ENCODE measurements around the gene COG1.

COG1 gene

GRCh38 chr17:73199751-73200317, 7.0 kb downstream of the COG1 start:
- no peak for DNase-seq (ENCODE audit: low read depth in 2 of 2)

- DNase-seq (ENCODE audit: low read depth in 2 of 2) = no peak
These were observed 7.6 kb downstream of the COG1 start for GRCh38 chr17:73200476-73200875.

GRCh38 chr17:73201215-73202069, 8.6 kb downstream of the COG1 start:
- no peak for DNase-seq (ENCODE audit: low read depth in 2 of 2)

GRCh38 chr17:73203135-73203787, 10.4 kb downstream of the COG1 start:
- no peak for DNase-seq (ENCODE audit: low read depth in 2 of 2)

- no peak for DNase-seq (ENCODE audit: low read depth in 2 of 2)
These were observed 11.1 kb downstream of the COG1 start for GRCh38 chr17:73203788-73204479.

GRCh38 chr17:73205459-73205961, 12.7 kb downstream of the COG1 start:
- no peak for DNase-seq (ENCODE audit: low read depth in 2 of 2)

- no peak for DNase-seq (ENCODE audit: low read depth in 2 of 2)
These were observed 15.4 kb downstream of the COG1 start for GRCh38 chr17:73208139-73208827.

- no peak for DNase-seq (ENCODE audit: low read depth in 2 of 2)
These were observed 16.6 kb downstream of the COG1 start for GRCh38 chr17:73209436-73209835.

GRCh38 chr17:73210002-73210678, 17.3 kb downstream of the COG1 start:
- no peak for DNase-seq (ENCODE audit: low read depth in 2 of 2)

GRCh38 chr17:73211745-73212144, 18.9 kb downstream of the COG1 start:
- peak in 1 of 2 donors; percentile 65 for DNase-seq (ENCODE audit: low read depth in 2 of 2)

GRCh38 chr17:73214008-73214407, 21.2 kb downstream of the COG1 start:
- DNase-seq (ENCODE audit: low read depth in 2 of 2) = no peak

GRCh38 chr17:73214851-73215250, 22.0 kb downstream of the COG1 start:
- DNase-seq (ENCODE audit: low read depth in 2 of 2) = no peak

GRCh38 chr17:73215447-73215846, 22.6 kb downstream of the COG1 start:
- DNase-seq (ENCODE audit: low read depth in 2 of 2) = no peak

- DNase-seq (ENCODE audit: low read depth in 2 of 2) = no peak
These were observed 30.9 kb downstream of the COG1 start for GRCh38 chr17:73223626-73224230.

- DNase-seq (ENCODE audit: low read depth in 2 of 2) = no peak
These were observed 31.4 kb downstream of the COG1 start for GRCh38 chr17:73224237-73224636.

- no peak for DNase-seq (ENCODE audit: low read depth in 2 of 2)
These were observed 31.9 kb downstream of the COG1 start for GRCh38 chr17:73224663-73225305.

GRCh38 chr17:73226556-73227172, 33.8 kb downstream of the COG1 start:
- DNase-seq (ENCODE audit: low read depth in 2 of 2) = no peak

- no peak for DNase-seq (ENCODE audit: low read depth in 2 of 2)
These were observed 34.5 kb downstream of the COG1 start for GRCh38 chr17:73227379-73227778.

GRCh38 chr17:73227944-73228343, 35.1 kb downstream of the COG1 start:
- no peak for DNase-seq (ENCODE audit: low read depth in 2 of 2)
